Adipocyte (in vitro differentiated cells): ENCODE results near the gene GSPT1.
A peak's percentile ranks its signal among the peaks of the same experiment; 100 is the strongest.
"Not testable (repeated sequence)": the region's sequence is repeated elsewhere in the genome, so short reads cannot be mapped to it uniquely, and the experiment has no call there.

Experiments used
- DNase-seq: peaks from one replicate; pipeline ENCODE4 v3.0.0-alpha.2; 2015; ENCODE audit warnings: low read depth
- H3K27me3 ChIP-seq: replicated peaks from 2 replicates; pipeline ENCODE4 v1.7.0; 2013; ENCODE audit warnings: mild to moderate bottlenecking, low read length, moderate library complexity; ENCODE audit not compliant: control insufficient read depth, insufficient read depth
- H3K36me3 ChIP-seq: 2 replicates; pipeline ENCODE4 v1.7.0; 2013; ENCODE audit warnings: low read length, mild to moderate bottlenecking, moderate library complexity; ENCODE audit not compliant: control insufficient read depth, insufficient read depth, severe bottlenecking
- H3K4me1 ChIP-seq: 2 replicates; pipeline ENCODE4 v1.7.0; 2013; ENCODE audit warnings: mild to moderate bottlenecking, low read length, moderate library complexity; ENCODE audit not compliant: control insufficient read depth, insufficient read depth
- H3K4me3 ChIP-seq: 2 replicates; pipeline ENCODE4 v1.7.0; 2013; ENCODE audit warnings: mild to moderate bottlenecking, low read length, moderate library complexity
- H3K9ac ChIP-seq: 2 replicates; pipeline ENCODE4 v1.7.0; 2013; ENCODE audit warnings: mild to moderate bottlenecking, low read length, moderate library complexity
- H3K9me3 ChIP-seq: 2 replicates; pipeline ENCODE4 v1.7.0; 2013; ENCODE audit warnings: mild to moderate bottlenecking, low read length, moderate library complexity; ENCODE audit not compliant: control insufficient read depth

The GSPT1 gene

GRCh38 chr16:11948819-11949218 is 33.1 kb upstream of the GSPT1 start:
- Histone ChIP-seq H3K27me3 (no peaks in the 10 kb centered on the region), H3K4me1 (peaks cover 5% of the 10 kb centered on the region), H3K4me3 (no peak overlapping the region), H3K9ac (no peak overlapping the region), H3K36me3 (no peaks in the 10 kb centered on the region), H3K9me3 (no peaks in the 10 kb centered on the region)
- DNase-seq, result no peak

- no peak overlapping the region for H3K9ac ChIP-seq
- H3K4me3 ChIP-seq, result no peak overlapping the region
- H3K4me1 ChIP-seq, result peaks cover 5% of the 10 kb centered on the region
- no peaks in the 10 kb centered on the region for H3K9me3 ChIP-seq
- H3K36me3 ChIP-seq, result no peaks in the 10 kb centered on the region
- no peaks in the 10 kb centered on the region for H3K27me3 ChIP-seq
- no peak for DNase-seq
Observed at GRCh38 chr16:11946433-11946832, 30.7 kb upstream of the GSPT1 start.

GRCh38 chr16:11941945-11942344 is 26.2 kb upstream of the GSPT1 start, which contains the start of gene NPIPB2:
Gene NPIPB2, minus strand, starts transcription at chr16:11942045. Its CDS starts 0 bp downstream, at chr16:11942045.
- H3K4me3 ChIP-seq, H3K36me3 ChIP-seq, H3K27me3 ChIP-seq, DNase-seq, H3K9ac ChIP-seq, H3K4me1 ChIP-seq, H3K9me3 ChIP-seq: not testable (repeated sequence)

- H3K9ac ChIP-seq, H3K36me3 ChIP-seq, H3K4me3 ChIP-seq, DNase-seq, H3K27me3 ChIP-seq, H3K9me3 ChIP-seq, H3K4me1 ChIP-seq: not testable (repeated sequence)
Observed at GRCh38 chr16:11927350-11927749, 11.6 kb upstream of the GSPT1 start.

- H3K9me3 ChIP-seq, H3K27me3 ChIP-seq, H3K9ac ChIP-seq, H3K36me3 ChIP-seq, DNase-seq, H3K4me3 ChIP-seq, H3K4me1 ChIP-seq: not testable (repeated sequence)
Observed at GRCh38 chr16:11924046-11924445, 8.3 kb upstream of the GSPT1 start.

GRCh38 chr16:11916524-11917285 is 949 bp upstream of the GSPT1 start:
- Histone ChIP-seq H3K9me3 (no peaks in the 10 kb centered on the region), H3K36me3 (no peaks in the 10 kb centered on the region), H3K4me3 (peak overlapping the region; percentile 84), H3K27me3 (no peaks in the 10 kb centered on the region), H3K9ac (peak overlapping the region; percentile 92), H3K4me1 (peaks cover 30% of the 10 kb centered on the region)
- DNase-seq, result peak; percentile 60

GRCh38 chr16:11915114-11915643 is 577 bp downstream of the GSPT1 start:
- peak; percentile 73 for DNase-seq
- Histone ChIP-seq H3K9me3 (no peaks in the 10 kb centered on the region), H3K36me3 (no peaks in the 10 kb centered on the region), H3K27me3 (no peaks in the 10 kb centered on the region), H3K9ac (peak overlapping the region; percentile 95), H3K4me3 (peak overlapping the region; percentile 84), H3K4me1 (peaks cover 42% of the 10 kb centered on the region)

GRCh38 chr16:11914210-11915113 is 1.3 kb downstream of the GSPT1 start:
- Histone ChIP-seq H3K36me3 (no peaks in the 10 kb centered on the region), H3K27me3 (no peaks in the 10 kb centered on the region), H3K4me1 (peaks cover 49% of the 10 kb centered on the region), H3K4me3 (peak overlapping the region; percentile 84), H3K9ac (peak overlapping the region; percentile 95), H3K9me3 (no peaks in the 10 kb centered on the region)
- peak; percentile 68 for DNase-seq

- H3K4me1 ChIP-seq, result peaks cover 56% of the 10 kb centered on the region
- H3K27me3 ChIP-seq, result no peaks in the 10 kb centered on the region
- peak overlapping the region; percentile 95 for H3K9ac ChIP-seq
- peak overlapping the region; percentile 84 for H3K4me3 ChIP-seq
- H3K36me3 ChIP-seq, result no peaks in the 10 kb centered on the region
- DNase-seq, result peak; percentile 26
- no peaks in the 10 kb centered on the region for H3K9me3 ChIP-seq
Observed at GRCh38 chr16:11913425-11914079, 2.2 kb downstream of the GSPT1 start.

GRCh38 chr16:11909653-11910545 is 5.9 kb downstream of the GSPT1 start:
- Histone ChIP-seq H3K36me3 (peaks cover 10% of the 10 kb centered on the region), H3K27me3 (no peaks in the 10 kb centered on the region), H3K4me1 (peaks cover 52% of the 10 kb centered on the region), H3K9me3 (no peaks in the 10 kb centered on the region), H3K4me3 (no peak overlapping the region), H3K9ac (no peak overlapping the region)
- peak; percentile 58 for DNase-seq
